Spleen (tissue), 7 donors: ENCODE data around the gene RIPOR2.

Experiments used
- CTCF ChIP-seq, 11 experiments: fragments of 200-600 bp in 7 of 11; fragments of 450-650 bp in 4 of 11; sonication (generic) in 4 of 11; IDR thresholded peaks in 8 of 11; conservative IDR thresholded peaks in 3 of 11; 1 replicate in 7 of 11; 2 replicates in 4 of 11; pipeline versions ENCODE4 v1.4.0 to v1.8.0; 2016 to 2021; ENCODE audit warnings: antibody characterized with exemption in 11 of 11, inconsistent platforms in 4 of 11, mild to moderate bottlenecking in 1 of 11
- POLR2A ChIP-seq, 3 donors: fragments of 450-650 bp; IDR thresholded peaks; one replicate each; pipeline ENCODE4 v1.5.1; 2017; ENCODE audit warnings: antibody characterized with exemption in 3 of 3, mild to moderate bottlenecking in 1 of 3
- donor health status: DM: no; HTN: no; CAD: no; lungs with moderate emphysema.
- donor health status: DM: no; HTN: no; CAD: no.
- donor health status: DM: no; HTN: no; CAD: no.

DNA sequence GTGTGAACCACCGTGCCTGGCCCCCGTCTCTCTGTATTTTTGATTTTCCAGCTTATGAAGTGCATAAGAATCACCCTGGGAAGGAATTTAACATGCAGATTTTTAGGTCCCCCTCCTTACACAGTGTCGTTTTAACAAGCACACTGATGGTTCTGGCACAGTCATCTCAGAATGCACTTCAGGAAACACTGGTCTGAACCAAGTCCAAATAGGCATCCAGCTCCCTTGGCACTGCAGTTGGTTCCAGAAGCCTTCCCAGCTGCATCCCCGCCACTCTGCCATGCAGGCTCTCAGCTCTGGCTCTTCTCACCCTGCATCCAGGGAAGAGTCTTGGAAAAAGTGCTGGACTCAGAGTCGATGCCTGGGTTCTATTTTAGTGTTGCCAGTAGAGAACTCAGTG, 20.1 kb downstream of the RIPOR2 start:
- TF ChIP-seq POLR2A (IDR thresholded peaks at IDR 0.05) (no peak), CTCF (IDR thresholded peaks at IDR 0.05 in 8 of 11, conservative IDR thresholded peaks at IDR 0.05 in 3 of 11) (no peak)
